Measurements from ENCODE around the gene PRDX1.
"Not testable (repeated sequence)": the region's sequence is repeated elsewhere in the genome, so short reads cannot be mapped to it uniquely, and the experiment has no call there.

Gene PRDX1

DNA sequence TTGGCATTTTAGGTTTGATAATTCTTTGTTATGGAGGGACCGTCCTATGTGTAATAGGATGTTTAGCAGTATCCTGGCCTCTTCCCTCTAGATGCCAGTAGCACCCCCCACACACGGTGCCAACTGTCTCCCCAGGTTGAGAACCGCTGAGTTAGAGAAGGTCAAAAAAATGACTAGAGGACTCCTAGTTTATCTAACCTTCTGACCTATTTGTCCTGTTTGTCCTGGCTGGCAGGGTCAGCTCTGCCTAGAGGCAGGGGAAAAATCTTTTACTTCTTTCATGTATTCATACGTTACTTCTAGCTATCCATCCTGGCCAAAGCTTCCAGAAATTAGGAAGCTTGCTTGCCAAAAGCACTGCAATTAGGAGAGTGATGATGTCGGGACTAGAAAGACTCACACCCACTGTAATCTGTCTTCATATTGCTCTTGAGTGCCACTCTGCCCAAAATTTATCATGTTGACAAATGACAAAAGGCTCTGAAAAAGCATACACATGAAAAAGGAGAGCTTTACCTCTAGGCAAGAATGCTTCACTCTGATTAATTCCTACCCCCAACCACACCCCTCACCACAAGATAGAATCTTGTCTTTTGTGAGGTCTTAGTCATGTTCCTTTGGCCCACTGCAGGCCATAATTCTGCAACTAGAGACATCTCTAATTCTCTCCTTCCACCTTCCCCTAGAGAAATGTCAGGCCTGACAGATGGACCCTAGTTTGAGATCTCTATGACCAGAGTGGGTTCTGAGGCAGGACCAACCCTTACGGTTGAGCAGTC lies 14.5 kb upstream of the PRDX1 start:
- DNase-seq (ENCODE audit: low spot score): no peak

DNA sequence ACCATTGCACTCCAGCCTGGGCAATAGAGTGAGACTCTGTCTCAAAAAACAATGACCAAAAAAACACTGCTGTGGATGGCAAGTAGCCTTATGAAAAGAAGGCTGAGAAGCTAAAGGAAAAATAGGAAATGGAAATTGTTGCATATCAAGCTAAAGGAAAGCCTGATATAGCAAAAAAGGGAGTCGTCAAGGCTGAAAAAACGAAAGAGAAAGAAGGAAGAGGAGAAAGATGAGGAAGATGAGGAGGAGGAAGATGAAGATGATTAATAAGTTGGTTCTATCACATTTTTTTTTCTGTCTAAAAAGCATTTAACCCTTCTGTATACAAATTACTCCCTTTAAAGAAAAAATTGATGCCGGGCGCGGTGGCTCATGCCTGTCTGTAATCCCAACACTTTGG lies 10.2 kb upstream of the PRDX1 start:
- DNase-seq (ENCODE audit: low spot score): no peak

DNA sequence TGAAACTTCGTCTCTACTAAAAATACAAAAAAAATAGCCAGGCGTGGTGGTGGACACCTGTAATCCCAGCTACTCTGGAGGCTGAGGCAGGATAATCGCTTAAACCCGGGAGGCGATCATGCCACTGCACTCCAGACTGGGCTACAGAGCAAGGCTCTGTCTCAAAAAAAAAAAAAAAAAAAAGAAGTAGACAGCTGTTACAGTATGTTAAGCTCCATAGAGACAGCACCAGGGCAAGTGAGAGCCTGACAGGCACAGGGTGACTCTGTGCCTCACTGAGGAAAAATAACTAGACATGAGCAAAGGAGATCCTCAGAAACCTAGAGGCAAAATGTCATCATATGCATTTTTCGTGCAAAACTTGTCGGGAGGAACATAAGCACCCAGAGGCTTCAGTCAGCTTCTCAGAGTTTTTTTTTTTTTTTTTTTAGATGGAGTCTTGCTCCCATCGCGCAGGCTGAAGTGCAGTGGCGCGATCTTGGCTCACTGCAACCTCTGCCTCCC lies 9.0 kb upstream of the PRDX1 start:
- no peak for DNase-seq (ENCODE audit: low spot score)

DNA sequence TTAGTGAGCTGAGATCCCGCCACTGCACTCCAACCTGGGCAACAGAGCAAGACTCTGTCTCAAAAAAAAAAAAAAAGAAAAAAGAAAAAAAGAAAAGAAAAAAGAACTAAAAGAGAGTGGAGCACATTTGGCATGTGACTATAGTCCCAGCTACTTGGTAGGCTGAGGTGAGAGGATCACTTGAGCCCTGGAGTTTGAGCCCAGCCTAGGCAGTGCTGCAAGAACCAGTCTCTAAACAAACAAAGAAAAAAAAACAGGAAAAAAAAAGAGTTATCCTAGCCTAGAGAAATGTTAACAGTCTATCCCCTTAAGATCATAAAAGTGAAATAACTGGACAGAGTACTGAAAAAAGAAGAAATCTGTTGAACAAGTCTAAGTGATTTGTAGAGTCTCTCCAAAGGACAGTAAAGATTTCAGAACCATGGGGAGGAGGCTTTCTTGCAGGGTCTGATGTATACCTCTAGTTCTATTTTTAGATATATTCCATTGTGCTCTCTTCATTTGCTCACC lies 4.5 kb upstream of the PRDX1 start:
- DNase-seq (ENCODE audit: low spot score): no peak

DNA sequence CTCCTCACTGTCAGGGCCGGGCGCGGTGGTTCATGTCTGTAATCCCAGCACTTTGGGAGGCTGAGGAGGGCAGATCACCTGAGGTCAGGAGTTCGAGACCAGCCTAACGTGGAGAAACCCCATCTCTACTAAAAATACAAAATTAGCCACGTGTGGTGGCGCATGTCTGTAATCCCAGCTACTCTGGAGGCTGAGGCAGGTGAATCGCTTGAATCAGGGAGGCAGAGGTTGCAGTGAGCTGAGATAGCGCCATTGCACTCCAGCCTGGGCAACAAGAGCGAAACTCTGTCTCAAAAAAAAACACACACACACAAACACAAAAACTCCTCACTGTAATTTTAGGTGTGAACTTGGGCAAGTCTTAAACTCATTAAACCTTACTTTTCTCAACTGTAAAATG lies 2.3 kb upstream of the PRDX1 start:
- not testable (repeated sequence) for DNase-seq (ENCODE audit: low spot score)

DNA sequence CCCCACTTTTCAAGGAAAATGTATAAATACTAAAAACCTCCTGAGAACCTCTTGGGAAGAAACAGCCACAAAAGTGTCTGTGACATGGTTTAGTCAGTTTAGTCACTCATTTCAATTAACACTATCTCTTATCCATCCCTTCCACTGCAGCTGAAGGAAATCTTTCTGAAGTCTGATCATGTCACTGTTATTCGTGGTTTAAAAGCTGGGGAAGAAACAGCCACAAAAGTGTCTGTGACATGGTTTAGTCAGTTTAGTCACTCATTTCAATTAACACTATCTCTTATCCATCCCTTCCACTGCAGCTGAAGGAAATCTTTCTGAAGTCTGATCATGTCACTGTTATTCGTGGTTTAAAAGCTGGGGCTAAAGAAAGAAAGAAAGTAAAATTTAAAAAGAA lies 1.8 kb upstream of the PRDX1 start:
- DNase-seq (ENCODE audit: low spot score): not testable (repeated sequence)

DNA sequence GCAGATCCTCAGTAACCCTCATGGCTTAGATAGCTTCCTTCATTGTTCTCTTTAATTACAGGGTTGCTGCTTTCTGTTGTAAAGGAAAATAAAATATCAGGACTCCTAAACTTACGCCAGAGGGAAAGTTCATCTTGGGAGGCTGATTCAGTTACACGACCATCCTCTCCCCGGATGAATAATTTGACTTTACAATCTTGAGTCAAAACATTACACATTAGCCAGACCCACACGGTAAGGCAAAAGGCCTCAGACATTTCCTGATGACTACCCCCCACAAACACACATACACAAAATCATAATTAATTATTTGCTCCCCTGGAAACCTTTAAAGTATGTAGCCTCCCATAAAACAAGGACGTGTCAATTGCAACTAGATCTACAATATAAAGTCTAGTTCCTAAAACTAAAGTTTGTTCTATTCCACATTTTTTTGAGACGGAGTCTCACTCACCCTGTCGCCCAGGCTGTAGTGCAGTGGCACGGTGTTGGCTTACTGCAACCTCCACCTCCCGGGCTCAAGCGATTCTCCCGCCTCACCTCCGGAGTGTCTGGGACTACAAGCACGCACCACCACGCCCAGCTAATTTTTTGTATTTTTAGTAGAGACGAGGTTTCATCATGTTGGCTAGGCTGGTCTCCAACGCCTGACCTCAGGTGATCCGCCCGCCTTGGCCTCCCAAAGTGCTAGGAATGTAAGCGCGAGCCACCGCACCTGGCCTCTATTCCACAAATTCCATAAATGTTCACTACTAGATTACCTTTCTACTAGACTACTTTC lies 830 bp upstream of the PRDX1 start:
- peak; percentile 49 for DNase-seq (ENCODE audit: low spot score)

DNA sequence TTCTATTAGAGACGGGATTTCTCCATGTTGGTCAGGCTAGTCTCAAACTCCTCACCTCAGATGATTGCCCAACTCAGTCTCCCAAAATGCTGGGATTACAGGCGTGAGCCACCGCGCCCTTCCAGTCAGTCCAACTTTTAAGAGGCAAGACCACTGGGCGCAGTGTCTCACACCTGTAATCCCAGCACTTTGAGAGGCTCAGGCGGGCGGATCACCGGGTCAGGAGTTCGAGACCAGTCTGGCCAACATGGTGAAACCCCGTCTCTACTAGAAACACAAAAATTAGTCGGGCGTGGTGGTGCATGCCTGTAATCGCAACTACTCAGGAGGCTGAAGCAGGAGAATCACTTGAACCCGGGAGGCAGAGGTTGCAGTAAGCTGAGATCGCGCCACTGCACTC lies 1.9 kb downstream of the PRDX1 start:
- DNase-seq (ENCODE audit: low spot score): not testable (repeated sequence)

DNA sequence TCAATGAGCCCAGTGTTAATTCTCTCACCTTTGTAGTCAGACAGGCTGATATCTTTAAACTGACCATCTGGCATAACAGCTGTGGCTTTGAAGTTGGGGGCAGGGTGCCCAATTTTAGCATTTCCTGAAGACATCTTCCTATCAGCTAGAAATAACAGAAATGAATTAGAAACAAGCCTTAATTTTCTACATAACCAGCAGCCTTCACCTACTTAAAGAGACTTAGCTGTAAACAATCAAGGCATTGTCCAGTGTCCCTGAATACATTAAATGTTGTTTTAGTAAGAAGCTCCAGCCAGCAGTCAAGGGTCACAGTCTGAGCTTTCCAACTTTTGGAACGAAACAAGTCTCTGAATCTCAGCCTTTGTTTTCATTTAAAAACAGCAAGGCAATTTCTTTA lies 2.8 kb downstream of the PRDX1 start:
- no peak for DNase-seq (ENCODE audit: low spot score)

DNA sequence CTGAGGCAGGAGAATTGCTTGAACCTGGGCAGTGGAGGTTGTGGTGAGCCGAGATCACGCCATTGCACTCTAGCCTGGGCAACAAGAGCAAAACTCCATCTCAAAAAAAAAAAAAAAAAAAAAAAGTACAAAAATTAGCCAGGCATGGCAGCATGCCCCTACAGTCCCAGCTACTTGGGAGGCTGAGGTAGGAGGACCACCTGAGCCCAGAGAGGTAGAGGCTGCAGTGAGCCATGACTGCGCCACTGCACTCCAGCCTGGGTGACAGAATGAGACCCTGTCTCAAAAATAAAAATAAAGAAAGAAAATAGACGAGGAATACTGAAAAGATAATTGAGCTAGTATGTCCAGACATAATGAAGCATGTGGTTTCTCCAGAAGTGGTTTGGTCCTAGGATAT lies 3.3 kb downstream of the PRDX1 start:
- DNase-seq (ENCODE audit: low spot score): not testable (repeated sequence)

DNA sequence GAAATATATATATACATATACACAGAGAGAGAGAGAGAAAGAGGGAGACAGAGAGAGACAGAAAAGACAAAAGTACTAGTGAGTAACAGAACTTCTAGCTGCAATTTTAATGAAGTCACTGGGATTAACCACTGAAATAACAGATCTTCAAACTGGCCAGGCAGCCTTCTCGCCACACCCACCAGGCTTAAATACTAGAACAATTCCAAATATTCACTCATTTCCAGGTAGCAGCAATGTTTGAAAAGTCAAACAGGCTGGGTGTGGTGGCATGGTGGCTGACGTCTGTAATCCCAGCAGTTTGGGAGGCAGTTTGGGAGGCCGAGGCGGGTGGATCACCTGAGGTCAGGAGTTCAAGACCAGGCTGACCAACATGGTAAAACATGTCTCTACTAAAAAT lies 5.2 kb downstream of the PRDX1 start:
- no peak for DNase-seq (ENCODE audit: low spot score)

DNA sequence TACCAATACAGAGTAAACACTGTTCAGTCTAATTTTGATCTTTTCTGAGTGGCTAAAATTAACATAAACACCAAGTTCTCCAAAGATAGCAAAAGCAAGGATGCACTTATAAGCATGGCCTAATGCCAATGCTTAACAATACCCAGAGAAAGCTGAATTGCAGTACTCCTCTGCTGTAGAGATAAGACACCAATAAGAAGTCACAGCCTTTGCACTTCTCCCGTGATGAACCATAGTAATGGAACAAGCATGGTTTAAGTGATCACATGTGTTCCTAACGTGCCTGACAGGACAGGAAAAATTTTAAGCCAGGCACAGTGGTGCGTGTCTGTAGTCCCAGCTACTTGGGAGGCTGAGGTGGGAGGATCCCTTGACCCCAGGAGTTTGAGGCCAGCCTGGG lies 5.6 kb downstream of the PRDX1 start:
- no peak for DNase-seq (ENCODE audit: low spot score)

DNA sequence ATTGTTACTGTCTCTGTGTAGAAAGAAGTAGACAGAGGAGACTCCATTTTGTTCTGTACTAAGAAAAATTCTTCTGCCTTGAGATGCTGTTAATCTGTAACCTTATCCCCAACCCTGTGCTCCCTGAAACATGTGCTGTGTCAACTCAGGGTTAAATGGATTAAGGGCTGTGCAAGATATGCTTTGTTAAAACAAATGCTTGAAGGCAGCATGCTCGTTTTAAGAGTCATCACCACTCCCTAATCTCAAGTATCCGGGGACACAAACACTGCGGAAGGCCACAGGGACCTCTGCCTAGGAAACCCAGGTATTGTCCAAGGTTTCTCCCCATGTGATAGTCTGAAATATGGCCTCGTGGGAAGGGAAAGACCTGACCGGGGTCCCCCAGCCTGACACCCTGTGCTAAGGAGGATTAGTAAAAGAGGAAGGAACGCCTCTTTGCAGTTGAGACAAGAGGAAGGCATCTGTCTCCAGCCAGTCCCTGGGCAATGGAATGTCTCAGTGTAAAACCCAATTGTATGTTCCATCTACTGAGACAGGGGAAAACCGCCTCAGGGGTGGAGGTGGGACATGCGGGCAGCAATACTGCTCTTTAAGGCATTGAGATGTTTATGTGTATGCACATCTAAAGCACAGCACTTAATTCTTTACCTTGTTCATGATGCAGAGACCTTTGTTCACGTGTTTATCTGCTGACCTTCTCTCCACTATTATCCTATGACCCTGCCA lies 8.0 kb downstream of the PRDX1 start:
- DNase-seq (ENCODE audit: low spot score): not testable (repeated sequence)

DNA sequence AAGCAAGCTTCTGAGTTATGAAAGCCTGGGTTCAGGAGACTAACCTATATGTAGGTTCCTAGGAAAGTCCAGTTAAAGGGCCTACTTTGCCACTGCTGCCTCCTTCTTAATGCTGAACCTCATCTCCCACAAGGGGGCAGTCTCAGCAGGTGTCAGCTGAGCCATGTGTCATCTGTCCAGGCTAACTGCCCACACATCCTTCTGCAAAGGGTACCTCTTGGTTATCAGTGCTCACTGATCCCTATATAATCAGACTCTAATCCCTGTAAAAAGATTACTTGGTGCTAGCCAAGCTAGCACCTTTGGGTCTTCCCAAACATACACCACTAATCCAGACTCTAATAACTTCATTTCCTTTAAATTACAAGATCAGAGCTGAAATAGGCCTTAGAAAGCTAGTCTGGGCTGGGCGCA lies 9.0 kb downstream of the PRDX1 start:
- DNase-seq (ENCODE audit: low spot score): peak; percentile 56

DNA sequence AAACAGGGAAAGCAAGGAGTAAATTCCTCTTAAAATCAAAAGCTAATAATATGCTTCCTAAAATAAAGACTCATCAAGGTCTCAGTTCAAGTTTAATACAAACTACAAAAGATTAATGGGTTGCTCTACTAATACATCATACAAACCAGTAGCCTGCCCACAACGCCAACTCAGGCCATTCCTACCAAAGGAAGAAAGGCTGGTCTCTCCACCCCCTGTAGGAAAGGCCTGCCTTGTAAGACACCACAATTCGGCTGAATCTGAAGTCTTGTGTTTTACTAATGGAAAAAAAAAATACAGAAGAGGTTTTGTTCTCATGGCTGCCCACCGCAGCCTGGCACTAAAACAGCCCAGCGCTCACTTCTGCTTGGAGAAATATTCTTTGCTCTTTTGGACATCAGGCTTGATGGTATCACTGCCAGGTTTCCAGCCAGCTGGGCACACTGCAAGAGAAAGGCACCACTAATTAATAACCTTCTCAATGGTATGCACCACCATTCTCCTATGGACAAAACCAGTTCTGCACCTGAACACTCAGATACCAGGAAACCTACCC lies 10.6 kb downstream of the PRDX1 start:
- no peak for DNase-seq (ENCODE audit: low spot score)

DNA sequence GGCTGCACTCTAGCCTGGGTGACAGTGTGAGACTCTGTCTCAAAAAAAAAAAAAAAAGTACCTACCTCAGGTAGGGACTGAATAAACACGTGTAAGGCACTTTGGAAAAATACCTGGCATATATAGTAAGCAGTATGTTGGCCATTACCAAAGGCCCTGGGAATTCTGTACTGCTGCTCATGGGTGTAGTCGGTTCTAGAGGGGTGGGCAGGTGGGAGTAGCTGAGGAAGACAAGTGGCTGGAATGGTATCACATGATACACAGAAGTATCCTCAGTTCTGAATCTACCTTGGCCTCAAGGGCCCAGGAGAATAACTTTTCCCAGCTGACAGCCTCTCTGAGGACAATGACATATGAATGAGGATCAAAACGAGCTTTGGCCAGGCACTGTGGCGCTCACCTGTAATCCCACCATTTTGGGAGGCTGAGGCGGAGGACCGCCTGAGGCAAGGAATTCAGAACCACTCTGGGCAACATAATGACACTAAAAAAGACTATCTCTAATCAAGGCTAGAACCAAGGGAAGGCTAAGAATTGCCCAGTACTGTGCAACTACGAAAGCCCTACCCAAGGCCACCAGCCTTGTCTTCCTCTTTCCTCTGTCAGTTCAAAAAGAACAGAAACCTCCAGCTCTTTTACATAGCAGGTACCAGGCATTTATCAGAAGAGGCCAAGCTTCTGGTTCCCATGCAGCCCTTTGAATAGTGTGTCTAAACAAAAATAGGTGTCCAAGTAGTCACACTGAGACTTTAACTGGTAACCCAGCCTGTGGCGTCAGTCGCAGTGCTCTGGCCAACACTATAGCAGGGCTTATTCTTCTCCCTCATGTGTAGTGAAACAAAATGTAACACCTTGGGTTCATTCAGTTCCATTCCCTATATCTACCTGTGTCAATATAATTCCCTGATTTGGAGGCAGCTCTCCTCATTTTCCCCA lies 11.4 kb downstream of the PRDX1 start:
- DNase-seq (ENCODE audit: low spot score): no peak

DNA sequence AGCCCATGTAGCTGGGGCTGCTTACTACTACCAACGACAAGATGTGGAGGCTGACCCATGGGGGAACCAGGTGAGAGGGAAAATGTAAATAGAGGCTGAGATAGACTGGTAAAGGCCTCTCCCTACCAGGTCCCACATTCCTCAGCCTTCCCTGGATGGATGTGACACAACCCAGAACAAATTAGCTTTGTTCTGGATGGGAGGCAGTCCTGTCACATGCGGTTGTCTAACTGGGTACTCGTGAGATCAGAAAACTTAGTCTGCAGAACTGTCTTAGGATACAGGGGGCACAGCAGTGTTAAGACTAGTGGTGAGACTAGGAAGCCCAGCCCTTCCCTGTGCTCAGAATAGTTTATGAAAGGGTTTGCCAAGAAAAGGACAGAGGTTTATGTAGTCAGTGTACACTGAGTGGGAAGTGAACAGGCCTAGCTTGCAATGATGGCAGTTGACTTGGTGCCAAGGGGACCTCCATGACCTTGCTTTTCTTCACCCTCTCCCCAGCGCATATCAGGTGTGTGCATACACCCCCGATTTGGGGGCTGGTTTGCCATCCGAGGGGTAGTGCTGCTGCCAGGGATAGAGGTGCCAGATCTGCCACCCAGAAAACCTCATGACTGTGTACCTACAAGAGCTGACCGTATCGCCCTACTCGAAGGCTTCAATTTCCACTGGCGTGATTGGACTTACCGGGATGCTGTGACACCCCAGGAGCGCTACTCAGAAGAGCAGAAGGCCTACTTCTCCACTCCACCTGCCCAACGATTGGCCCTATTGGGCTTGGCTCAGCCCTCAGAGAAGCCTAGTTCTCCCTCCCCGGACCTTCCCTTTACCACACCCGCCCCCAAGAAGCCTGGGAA lies 13.2 kb downstream of the PRDX1 start:
- no peak for DNase-seq (ENCODE audit: low spot score)

DNA sequence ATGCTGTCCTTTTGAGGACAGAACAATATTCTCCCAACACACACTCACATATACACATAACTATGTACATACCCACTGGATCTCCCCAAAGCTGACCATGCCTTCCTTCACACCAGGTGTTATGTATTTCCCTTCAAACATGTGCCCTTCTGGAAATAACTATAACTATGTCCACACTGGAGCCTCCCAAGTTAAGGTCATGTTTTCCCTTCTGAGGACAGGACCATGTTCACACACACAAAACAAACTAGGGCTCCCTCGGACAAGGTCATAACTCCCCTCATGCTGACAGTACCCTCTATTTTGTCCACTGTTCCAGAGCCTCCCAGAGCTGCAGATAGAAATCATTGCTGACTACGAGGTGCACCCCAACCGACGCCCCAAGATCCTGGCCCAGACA lies 13.8 kb downstream of the PRDX1 start:
- DNase-seq (ENCODE audit: low spot score): no peak

DNA sequence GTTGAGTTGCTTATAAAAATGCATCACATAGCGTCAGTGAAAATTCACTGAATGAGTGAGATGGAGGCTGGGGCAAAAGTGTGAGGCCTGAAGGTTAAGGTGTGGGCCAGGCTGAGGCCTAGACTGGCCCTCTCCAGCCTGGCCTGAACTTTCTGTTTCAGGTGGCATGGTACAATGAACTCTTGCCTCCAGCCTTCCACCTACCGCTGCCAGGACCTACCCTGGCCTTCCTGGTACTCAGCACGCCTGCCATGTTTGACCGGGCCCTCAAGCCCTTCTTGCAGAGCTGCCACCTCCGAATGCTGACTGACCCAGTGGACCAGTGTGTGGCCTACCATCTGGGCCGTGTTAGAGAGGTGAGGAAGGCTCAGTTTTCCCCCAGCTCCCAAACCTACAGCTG lies 14.5 kb downstream of the PRDX1 start:
- DNase-seq (ENCODE audit: low spot score): no peak
